Naive thymus-derived CD4-positive, alpha-beta T cell (primary cell): ENCODE data around the gene ZMYND11. TPM values are rescaled to one million over a fixed set of nuclear protein-coding genes. Genes with fewer than 3 reads are reported as not detected.

Experiments
- ATAC-seq: fragments of 150-1000 bp; cut with Tn5 transposase; 2 replicates; pipeline ENCODE4 v1.10.0; 2021; ENCODE audit warnings: mild to moderate bottlenecking, moderate library complexity
- CTCF ChIA-PET: fragments of 350-600 bp; sonication (Branson Sonifier 250); formaldehyde crosslinking; loops from one replicate; lab custom pipeline; 2021; ENCODE audit warnings: antibody characterized with exemption; lab: Charles Lee
- POLR2A ChIA-PET: fragments of 350-600 bp; sonication (Branson Sonifier 250); formaldehyde crosslinking; loops from one replicate; lab custom pipeline; 2021; ENCODE audit warnings: antibody characterized with exemption, inconsistent platforms; lab: Charles Lee
- DNase-seq, 9 donors: peaks; one replicate each; pipeline versions ENCODE4 v3.0.0 to v3.0.0-alpha.2; 2020 to 2022; ENCODE audit warnings: mixed read lengths in 1 of 9
- H3K27ac ChIP-seq: one replicate; pipeline ENCODE4 v1.7.0; 2013; ENCODE audit warnings: mild to moderate bottlenecking, low read depth, low read length, moderate library complexity
- H3K27me3 ChIP-seq, 2 donors: one replicate each; pipeline ENCODE4 v1.7.0; 2013; ENCODE audit warnings: low read length in 2 of 2, mild to moderate bottlenecking in 2 of 2, moderate library complexity in 2 of 2; ENCODE audit not compliant: control insufficient read depth in 2 of 2, insufficient read depth in 2 of 2
- H3K36me3 ChIP-seq, 3 experiments: 1 replicate in 2 of 3; 2 replicates in 1 of 3; pipeline ENCODE4 v1.7.0; 2013; ENCODE audit warnings: low read length in 3 of 3, mild to moderate bottlenecking in 3 of 3, moderate library complexity in 1 of 3; ENCODE audit not compliant: insufficient read depth in 3 of 3, control insufficient read depth in 2 of 3
- H3K4me1 ChIP-seq, 2 donors: one replicate each; pipeline ENCODE4 v1.7.0; 2013; ENCODE audit warnings: low read length in 2 of 2, mild to moderate bottlenecking in 2 of 2, moderate library complexity in 1 of 2; ENCODE audit not compliant: control insufficient read depth in 2 of 2, insufficient read depth in 2 of 2
- H3K4me3 ChIP-seq: 2 replicates; pipeline ENCODE4 v1.7.0; 2013; ENCODE audit warnings: mild to moderate bottlenecking, low read length
- H3K9me3 ChIP-seq, 3 experiments: 1 replicate in 2 of 3; 2 replicates in 1 of 3; pipeline ENCODE4 v1.7.0; 2013; ENCODE audit warnings: low read length in 3 of 3; ENCODE audit not compliant: control insufficient read depth in 2 of 3
- H3K27ac Mint-ChIP-seq, 9 donors: one replicate each; pipeline ENCODE4 v1.8.0; 2020 to 2022; ENCODE audit warnings: mixed read lengths in 9 of 9, mild to moderate bottlenecking in 8 of 9, moderate library complexity in 5 of 9, inconsistent platforms in 2 of 9
- H3K27me3 Mint-ChIP-seq, 5 donors: one replicate each; pipeline ENCODE4 v1.8.0; 2021 to 2022; ENCODE audit warnings: mixed read lengths in 5 of 5, mild to moderate bottlenecking in 1 of 5
- H3K36me3 Mint-ChIP-seq, 5 donors: one replicate each; pipeline ENCODE4 v1.8.0; 2020 to 2022; ENCODE audit warnings: mixed read lengths in 5 of 5, mild to moderate bottlenecking in 3 of 5, inconsistent platforms in 1 of 5
- H3K4me1 Mint-ChIP-seq, 7 donors: one replicate each; pipeline ENCODE4 v1.8.0; 2020 to 2022; ENCODE audit warnings: mixed read lengths in 7 of 7, mild to moderate bottlenecking in 3 of 7, inconsistent platforms in 1 of 7
- H3K4me3 Mint-ChIP-seq, 10 donors: one replicate each; pipeline ENCODE4 v1.8.0; 2020 to 2022; ENCODE audit warnings: mild to moderate bottlenecking in 10 of 10, mixed read lengths in 10 of 10, moderate library complexity in 6 of 10, inconsistent platforms in 2 of 10
- H3K9me3 Mint-ChIP-seq, 11 donors: one replicate each; pipeline ENCODE4 v1.8.0; 2020 to 2022; ENCODE audit warnings: mixed read lengths in 11 of 11, mild to moderate bottlenecking in 4 of 11, inconsistent platforms in 1 of 11, moderate library complexity in 1 of 11
- intact Hi-C, 2 donors: fragments of 100-400 bp; cut with micrococcal nuclease; formaldehyde crosslinking; loops; one replicate each; pipeline ENCODE4 v1.15.1; 2023
- polyA plus RNA-seq, 2 donors: library from polyadenylated mRNA; unstranded; fragments of 300-500 nt; fragmentation: Illumina TruSeq; gene quantifications; one replicate each; pipeline ENCODE4 v1.2.3, GENCODE V29; 2021
- total RNA-seq, 6 experiments: library from RNA in 5 of 6; stranded (reverse) in 5 of 6; gene quantifications; 1 replicate in 5 of 6; 2 replicates in 1 of 6; pipeline ENCODE4 v1.2.3 and lab custom pipeline; 2021 to 2026

The ZMYND11 gene
- total and polyA plus RNA-seq, 7 experiments from 2014 or later: 25.7 to 63.1 (median 41.9) TPM

GRCh38 chr10:127612-128432, 7.4 kb upstream of the ZMYND11 start:
- peaks cover 7 to 11% (median 8%) of the 10 kb centered on the region in 5 donors for H3K27me3 Mint-ChIP-seq
- H3K9me3 ChIP-seq: no peaks in the 10 kb centered on the region
- peak overlapping the region; percentile 77 for H3K4me3 ChIP-seq
- peaks cover 0 to 8% (median 0%) of the 10 kb centered on the region in 11 donors for H3K9me3 Mint-ChIP-seq
- peak overlapping the region; percentile 72 to 91 (median 89) for H3K4me3 Mint-ChIP-seq
- H3K27ac Mint-ChIP-seq: peak overlapping the region; percentile 57 to 92 (median 85)
- H3K36me3 ChIP-seq: no peaks in the 10 kb centered on the region
- DNase-seq (peak in 7 of 9 donors; percentile 16 to 51 (median 44)), ATAC-seq (peak; percentile 83)
- peaks cover 13 to 26% (median 18%) of the 10 kb centered on the region in 7 donors for H3K4me1 Mint-ChIP-seq
- peaks cover 0 to 5% of the 10 kb centered on the region in 2 donors for H3K4me1 ChIP-seq
- POLR2A ChIA-PET: interaction anchor here (0.6 to 1.3 kb wide), 2 partner anchors 9 to 958 kb away, joined by 3 to 5 read pairs; no protein-coding TSS in a partner anchor
- no peaks in the 10 kb centered on the region for H3K27me3 ChIP-seq
- intact Hi-C loops: loop anchor here (1.0 to 2.0 kb wide), 2 partner anchors 9 to 55 kb away; no protein-coding TSS in a partner anchor
- CTCF ChIA-PET: no interaction called here
- H3K27ac ChIP-seq: peak overlapping the region; percentile 68
- H3K36me3 Mint-ChIP-seq: peaks cover 0 to 6% (median 2%) of the 10 kb centered on the region in 5 donors

DNA sequence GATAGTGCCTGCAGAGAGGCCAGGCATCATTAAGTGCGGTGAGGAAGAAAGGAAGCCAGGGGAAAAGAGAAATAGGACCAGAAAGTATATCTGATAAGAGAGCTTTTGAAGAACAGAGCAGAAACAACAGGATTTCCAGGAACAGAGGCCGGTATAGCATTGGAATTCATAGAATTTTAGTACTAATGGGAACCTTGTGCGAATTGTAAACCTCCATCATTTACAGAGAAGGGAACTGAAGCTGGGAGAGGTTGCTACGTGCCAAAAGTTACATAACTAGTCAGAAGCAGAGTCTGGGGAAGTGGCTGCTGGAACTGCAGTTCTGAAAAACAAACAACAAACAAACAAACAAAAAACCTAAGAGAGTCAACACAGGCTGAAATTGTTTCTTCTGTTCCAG, 5.4 kb upstream of the ZMYND11 start:
- peaks cover 22 to 41% (median 27%) of the 10 kb centered on the region in 7 donors for H3K4me1 Mint-ChIP-seq
- Histone ChIP-seq H3K9me3 (no peaks in the 10 kb centered on the region), H3K27me3 (no peaks in the 10 kb centered on the region), H3K27ac (no peak overlapping the region), H3K4me3 (no peak overlapping the region), H3K4me1 (peaks cover 8 to 9% of the 10 kb centered on the region in 2 donors), H3K36me3 (no peaks in the 10 kb centered on the region)
- no peak for ATAC-seq
- CTCF ChIA-PET: no interaction called here
- H3K4me3 Mint-ChIP-seq: no peak overlapping the region
- no peak for DNase-seq
- H3K9me3 Mint-ChIP-seq: peaks cover 0 to 2% (median 0%) of the 10 kb centered on the region in 11 donors
- H3K27ac Mint-ChIP-seq: no peak overlapping the region
- POLR2A ChIA-PET: interaction anchor here (0.6 kb wide), 2 partner anchors 8 to 51 kb away, joined by 3 to 6 read pairs; no protein-coding TSS in a partner anchor
- H3K27me3 Mint-ChIP-seq: peaks cover 0 to 18% (median 0%) of the 10 kb centered on the region in 5 donors
- intact Hi-C loops: loop anchor here in 1 of 2 donors (2.0 kb wide), 1 partner anchor 53 kb away; no protein-coding TSS in a partner anchor
- H3K36me3 Mint-ChIP-seq: peaks cover 0 to 4% (median 0%) of the 10 kb centered on the region in 5 donors

GRCh38 chr10:132946-133898, 2.0 kb upstream of the ZMYND11 start:
- H3K4me1 Mint-ChIP-seq: peaks cover 28 to 52% (median 39%) of the 10 kb centered on the region in 7 donors
- Histone ChIP-seq H3K4me1 (peaks cover 16 to 18% of the 10 kb centered on the region in 2 donors), H3K9me3 (no peaks in the 10 kb centered on the region), H3K4me3 (no peak overlapping the region), H3K36me3 (no peaks in the 10 kb centered on the region), H3K27me3 (no peaks in the 10 kb centered on the region), H3K27ac (no peak overlapping the region)
- peak overlapping the region; percentile 86 to 93 (median 92) for H3K4me3 Mint-ChIP-seq
- DNase-seq: no peak
- intact Hi-C loops: no loop called here
- no peaks in the 10 kb centered on the region for H3K9me3 Mint-ChIP-seq
- H3K36me3 Mint-ChIP-seq: no peaks in the 10 kb centered on the region
- H3K27me3 Mint-ChIP-seq: peaks cover 0 to 15% (median 0%) of the 10 kb centered on the region in 5 donors
- no peak for ATAC-seq
- CTCF ChIA-PET: no interaction called here
- POLR2A ChIA-PET: no interaction called here
- H3K27ac Mint-ChIP-seq: peak overlapping the region in 6 of 9 donors; percentile 81 to 94 (median 84)

DNA sequence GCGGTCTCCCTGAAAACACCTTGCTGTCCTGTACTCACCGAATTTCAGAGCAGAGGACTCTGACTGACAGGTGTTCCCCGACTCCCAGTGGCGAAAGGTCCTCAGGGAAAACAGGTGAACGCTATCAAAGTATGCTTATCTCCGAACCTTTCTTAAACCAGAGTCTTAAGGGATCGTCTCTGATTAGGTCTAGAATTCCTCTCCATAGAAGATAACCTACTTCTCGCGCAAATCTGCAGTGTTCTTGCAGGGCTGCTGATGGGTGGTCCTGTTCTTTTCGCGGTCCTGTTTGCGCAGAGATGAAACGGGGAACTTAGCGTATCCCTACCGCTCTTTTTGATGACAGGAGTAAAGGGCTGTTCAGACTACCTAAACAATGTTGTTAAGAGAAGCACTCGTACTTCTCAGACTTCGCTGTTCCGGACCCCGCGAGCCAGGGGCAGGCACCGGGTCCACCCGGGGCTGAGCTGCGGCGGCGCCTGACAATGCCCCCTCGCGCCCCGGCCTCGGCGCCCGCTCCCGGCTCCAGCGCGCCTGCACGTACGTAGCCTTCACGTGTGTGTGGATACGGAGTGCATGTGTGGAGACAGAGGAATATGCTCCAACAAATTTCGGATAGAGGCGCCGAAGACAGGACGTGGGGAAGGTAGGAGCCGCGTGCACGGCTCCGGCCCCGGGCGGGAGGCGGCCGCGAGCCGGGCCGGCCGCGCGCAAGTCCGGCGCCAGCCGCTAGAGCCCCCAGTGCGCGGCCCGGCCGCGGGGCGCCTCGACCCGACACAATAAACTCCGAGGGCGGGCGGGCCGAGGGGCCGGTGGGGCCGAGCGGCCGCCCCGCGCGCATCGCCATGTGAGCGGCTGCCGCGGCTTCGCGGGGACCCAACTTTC, 766 bp upstream of the ZMYND11 start:
- CTCF ChIA-PET: no interaction called here
- Mint-ChIP-seq H3K27ac (peak overlapping the region; percentile 81 to 94 (median 84)), H3K36me3 (no peaks in the 10 kb centered on the region), H3K4me3 (peak overlapping the region; percentile 86 to 93 (median 92)), H3K27me3 (peaks cover 0 to 15% (median 0%) of the 10 kb centered on the region in 5 donors), H3K4me1 (peaks cover 30 to 63% (median 44%) of the 10 kb centered on the region in 7 donors), H3K9me3 (no peaks in the 10 kb centered on the region)
- Histone ChIP-seq H3K4me3 (peak overlapping the region; percentile 51), H3K27me3 (no peaks in the 10 kb centered on the region), H3K4me1 (peaks cover 16 to 17% of the 10 kb centered on the region in 2 donors), H3K27ac (peak overlapping the region; percentile 90), H3K9me3 (no peaks in the 10 kb centered on the region), H3K36me3 (no peaks in the 10 kb centered on the region)
- POLR2A ChIA-PET: no interaction called here
- DNase-seq: peak; percentile 13 to 56 (median 35)
- intact Hi-C loops: loop anchor here (2.0 to 5.0 kb wide), 6 partner anchors 338 to 923 kb away; partner anchors contain the start of genes GTPBP4 (in 2 of the 2), LARP4B (in 2 of the 2) and WDR37 (in 1 of the 2)
- ATAC-seq: peak; percentile 24

- POLR2A ChIA-PET: interaction anchor here (1.2 to 1.3 kb wide), 2 partner anchors 8 to 365 kb away, joined by 3 to 5 read pairs; no protein-coding TSS in a partner anchor
- peak overlapping the region; percentile 90 for H3K27ac ChIP-seq
These were observed 578 bp downstream of the ZMYND11 start for GRCh38 chr10:135601-136464.

More at GRCh38 chr10:135601-136464, 578 bp downstream of the ZMYND11 start:
- peak; percentile 54 to 77 (median 68) for DNase-seq
- Histone ChIP-seq H3K27me3 (no peaks in the 10 kb centered on the region), H3K9me3 (no peaks in the 10 kb centered on the region), H3K4me1 (peaks cover 16 to 17% of the 10 kb centered on the region in 2 donors), H3K36me3 (no peaks in the 10 kb centered on the region), H3K4me3 (peak overlapping the region; percentile 67)
- Mint-ChIP-seq H3K27ac (peak overlapping the region; percentile 82 to 96 (median 93)), H3K27me3 (peaks cover 0 to 15% (median 0%) of the 10 kb centered on the region in 5 donors), H3K36me3 (no peaks in the 10 kb centered on the region), H3K4me3 (peak overlapping the region; percentile 86 to 96 (median 94)), H3K9me3 (no peaks in the 10 kb centered on the region), H3K4me1 (peaks cover 27 to 59% (median 49%) of the 10 kb centered on the region in 7 donors)
- intact Hi-C loops: loop anchor here (2.0 to 5.0 kb wide), 8 partner anchors 59 to 921 kb away; partner anchors contain the start of genes GTPBP4 (in 2 of the 2), LARP4B (in 2 of the 2), IDI1 (in 1 of the 2) and WDR37 (in 1 of the 2)
- ATAC-seq: peak; percentile 67
- CTCF ChIA-PET: no interaction called here
